Astrocyte of the cerebellum (primary cell): Measurements from ENCODE around the gene TFF3.

Source experiments
- DNase-seq: peaks from one replicate; pipeline ENCODE4 v3.0.0-alpha.2; 2011; ENCODE audit warnings: low read depth
- H3K4me3 ChIP-seq: 2 replicates; pipeline ENCODE4 v1.5.1; 2011; ENCODE audit warnings: mild to moderate bottlenecking, low read depth, low read length, moderate library complexity
- in situ Hi-C: cut with HindIII; loops from 2 replicates; pipeline ENCODE4 v1.10.0; 2017; ENCODE audit warnings: low sequenced_read_pairs
- TF ChIP-seq, protein P1 (sequence below): IDR thresholded peaks from 2 replicates; pipeline ENCODE4 v1.5.1; 2012; ENCODE audit warnings: low read length, low read depth, moderate library complexity, mild to moderate bottlenecking; ENCODE audit errors: missing control alignments

The TFF3 gene

DNA sequence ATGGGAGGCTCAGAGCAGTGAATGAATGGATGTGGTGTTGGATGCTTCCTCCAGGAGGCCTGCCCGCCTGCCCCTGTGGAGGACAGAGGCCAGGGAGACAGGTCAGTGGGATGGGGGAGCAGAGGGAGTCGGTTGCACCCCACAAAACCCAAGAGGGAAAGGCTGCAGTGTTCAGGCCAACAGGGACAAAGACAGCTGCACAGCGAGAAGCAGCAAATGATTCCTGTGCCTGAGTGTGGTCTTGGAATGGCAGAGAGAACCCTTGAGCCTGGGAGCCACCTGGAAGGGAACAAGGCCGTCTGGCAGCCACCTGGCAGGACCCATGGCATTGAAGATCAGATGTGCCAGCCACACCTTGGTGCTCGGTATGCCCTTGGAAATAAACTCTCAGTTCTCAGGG, 8.1 kb downstream of the TFF3 start:
- DNase-seq: no peak
- no peak overlapping the region for H3K4me3 ChIP-seq
- TF ChIP-seq, protein P1, sequence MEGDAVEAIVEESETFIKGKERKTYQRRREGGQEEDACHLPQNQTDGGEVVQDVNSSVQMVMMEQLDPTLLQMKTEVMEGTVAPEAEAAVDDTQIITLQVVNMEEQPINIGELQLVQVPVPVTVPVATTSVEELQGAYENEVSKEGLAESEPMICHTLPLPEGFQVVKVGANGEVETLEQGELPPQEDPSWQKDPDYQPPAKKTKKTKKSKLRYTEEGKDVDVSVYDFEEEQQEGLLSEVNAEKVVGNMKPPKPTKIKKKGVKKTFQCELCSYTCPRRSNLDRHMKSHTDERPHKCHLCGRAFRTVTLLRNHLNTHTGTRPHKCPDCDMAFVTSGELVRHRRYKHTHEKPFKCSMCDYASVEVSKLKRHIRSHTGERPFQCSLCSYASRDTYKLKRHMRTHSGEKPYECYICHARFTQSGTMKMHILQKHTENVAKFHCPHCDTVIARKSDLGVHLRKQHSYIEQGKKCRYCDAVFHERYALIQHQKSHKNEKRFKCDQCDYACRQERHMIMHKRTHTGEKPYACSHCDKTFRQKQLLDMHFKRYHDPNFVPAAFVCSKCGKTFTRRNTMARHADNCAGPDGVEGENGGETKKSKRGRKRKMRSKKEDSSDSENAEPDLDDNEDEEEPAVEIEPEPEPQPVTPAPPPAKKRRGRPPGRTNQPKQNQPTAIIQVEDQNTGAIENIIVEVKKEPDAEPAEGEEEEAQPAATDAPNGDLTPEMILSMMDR: no peak
- in situ Hi-C loops: no loop called here

- TF ChIP-seq, protein P1: no peak
- in situ Hi-C loops: no loop called here
- H3K4me3 ChIP-seq: no peak overlapping the region
- DNase-seq: no peak
These were observed 8.7 kb downstream of the TFF3 start for GRCh38 chr21:42306366-42307035.

DNA sequence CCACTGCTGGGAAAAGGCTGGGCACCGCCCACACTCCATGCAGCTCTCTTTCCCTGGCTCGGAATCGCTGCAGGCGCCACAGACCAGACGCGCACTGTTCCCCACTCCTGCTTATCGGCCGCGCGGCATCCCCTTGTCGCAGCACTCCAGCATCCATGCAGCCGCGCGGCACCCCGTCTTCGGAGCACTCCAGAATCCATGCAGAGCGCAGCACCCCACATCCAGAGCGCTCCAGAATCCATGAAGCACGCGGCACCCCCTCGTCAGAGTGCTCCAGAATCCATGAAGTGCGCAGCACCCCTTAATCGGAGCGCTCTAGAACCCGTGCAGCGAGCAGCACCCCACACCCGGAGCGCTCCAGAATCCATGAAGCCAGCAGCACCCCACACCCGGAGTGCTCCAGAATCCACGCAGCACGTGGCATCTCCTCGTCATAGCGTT, 9.5 kb downstream of the TFF3 start:
- TF ChIP-seq, protein P1: no peak
- no peak overlapping the region for H3K4me3 ChIP-seq
- in situ Hi-C loops: no loop called here
- no peak for DNase-seq

- no peak for DNase-seq
- in situ Hi-C loops: no loop called here
- H3K4me3 ChIP-seq: no peak overlapping the region
- TF ChIP-seq, protein P1: no peak
These were observed 10.4 kb downstream of the TFF3 start for GRCh38 chr21:42304556-42305454.

- H3K4me3 ChIP-seq: no peak overlapping the region
- TF ChIP-seq, protein P1: no peak
- no peak for DNase-seq
- in situ Hi-C loops: no loop called here
These were observed 11.8 kb downstream of the TFF3 start for GRCh38 chr21:42303443-42303842.

GRCh38 chr21:42302794-42303193, 12.4 kb downstream of the TFF3 start:
- no peak for DNase-seq
- in situ Hi-C loops: no loop called here
- H3K4me3 ChIP-seq: no peak overlapping the region
- TF ChIP-seq, protein P1: no peak
